M059J (cell line): ENCODE results near the gene DISC1. TPM values are rescaled to one million over a fixed set of nuclear protein-coding genes. Genes with fewer than 3 reads are reported as not detected.

Experiments
- DNase-seq: peaks from one replicate; pipeline ENCODE4 v3.0.0-alpha.2; 2012; ENCODE audit warnings: low read depth
- total RNA-seq: library from RNA; depleted of rRNA; stranded (reverse); fragments of >200 nt; shearing (Covaris generic); gene quantifications from 2 replicates; pipeline ENCODE4 v1.2.3, GENCODE V29; 2014

The DISC1 gene
- total RNA-seq, 1 experiment from 2014 or later: 5.8 TPM

DNA sequence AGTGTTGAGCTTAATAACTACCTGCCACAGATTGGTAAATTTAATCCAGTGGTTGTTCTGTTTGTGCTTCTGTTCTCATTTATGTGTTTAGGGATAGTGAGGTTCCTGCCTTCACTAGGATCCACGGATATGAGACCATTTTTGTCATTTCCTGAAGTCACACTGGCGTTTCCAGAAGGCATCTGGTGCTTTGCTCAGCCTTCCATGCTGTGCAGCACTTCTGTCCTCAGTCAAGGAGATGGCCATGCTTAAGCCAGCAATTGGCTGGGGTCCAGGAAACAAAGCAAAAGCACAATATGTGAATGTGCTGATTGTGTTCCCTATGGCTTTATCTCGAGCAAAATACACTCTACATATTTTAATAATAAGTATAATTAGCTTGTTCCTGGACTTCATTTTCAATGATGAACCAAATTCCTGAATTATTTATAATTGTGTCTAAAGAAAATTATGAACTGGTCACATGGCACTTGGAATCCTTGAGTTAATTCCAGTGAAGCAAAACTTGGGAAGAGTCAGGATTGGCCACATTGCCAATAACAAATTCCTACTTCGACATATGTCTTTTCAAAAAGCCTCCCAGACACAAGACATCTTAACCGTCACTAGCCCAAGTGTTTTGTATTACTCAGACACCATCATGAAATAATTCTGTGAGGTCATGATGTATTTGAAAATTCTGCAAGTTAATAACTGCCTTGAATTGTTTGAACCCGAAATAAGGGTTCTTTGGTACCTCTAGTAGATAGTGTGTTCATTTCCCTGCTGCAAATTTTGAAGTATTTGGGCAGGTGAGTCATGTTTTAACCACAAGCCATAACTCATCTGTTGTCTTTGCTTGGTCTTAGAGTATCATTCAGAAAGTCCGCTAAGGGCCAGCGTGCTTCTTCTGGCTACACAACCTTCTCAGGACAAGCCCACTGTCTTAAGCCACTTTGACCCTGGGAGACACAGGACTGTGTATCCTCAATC is 412.4 kb downstream of the DISC1 start:
- peak; percentile 85 for DNase-seq

DNA sequence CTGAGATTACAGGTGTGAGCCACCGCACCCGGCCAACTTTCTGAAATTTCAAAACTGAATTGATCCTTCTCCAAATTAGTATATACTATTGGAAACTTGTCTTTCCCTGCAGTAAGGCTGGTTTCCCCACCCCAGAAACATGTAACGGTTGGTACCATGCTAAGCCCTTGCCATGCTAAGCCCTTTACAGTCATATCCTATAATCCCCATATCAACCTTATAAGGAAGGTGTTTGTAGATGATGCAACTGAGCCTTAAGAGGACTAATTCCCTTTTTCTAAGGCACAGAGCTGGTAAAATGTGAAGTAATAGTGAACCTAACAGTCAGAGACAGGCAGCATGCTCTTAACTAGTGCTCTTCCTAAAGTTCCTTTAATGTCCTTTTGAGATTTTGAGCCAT is 413.7 kb downstream of the DISC1 start:
- DNase-seq: no peak

DNA sequence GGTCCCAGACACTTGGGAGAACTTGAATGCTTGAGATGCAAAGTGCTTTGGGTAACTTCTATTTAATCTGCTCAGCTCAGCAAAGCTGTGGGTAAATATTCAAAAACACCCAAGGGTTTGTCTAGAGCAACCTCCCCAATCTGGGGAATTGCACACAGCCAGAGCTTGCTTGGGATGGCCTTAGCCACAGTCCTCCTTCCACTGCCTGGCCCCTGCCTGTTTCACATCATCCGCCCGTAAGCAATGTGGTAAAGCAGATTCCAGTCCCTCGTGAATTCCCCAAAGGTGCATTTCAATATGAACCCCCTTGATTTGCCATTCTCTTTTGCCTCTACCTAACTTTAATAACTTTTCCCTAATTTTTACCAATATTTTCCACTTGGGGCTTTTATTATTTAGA is 418.1 kb downstream of the DISC1 start:
- no peak for DNase-seq

DNA sequence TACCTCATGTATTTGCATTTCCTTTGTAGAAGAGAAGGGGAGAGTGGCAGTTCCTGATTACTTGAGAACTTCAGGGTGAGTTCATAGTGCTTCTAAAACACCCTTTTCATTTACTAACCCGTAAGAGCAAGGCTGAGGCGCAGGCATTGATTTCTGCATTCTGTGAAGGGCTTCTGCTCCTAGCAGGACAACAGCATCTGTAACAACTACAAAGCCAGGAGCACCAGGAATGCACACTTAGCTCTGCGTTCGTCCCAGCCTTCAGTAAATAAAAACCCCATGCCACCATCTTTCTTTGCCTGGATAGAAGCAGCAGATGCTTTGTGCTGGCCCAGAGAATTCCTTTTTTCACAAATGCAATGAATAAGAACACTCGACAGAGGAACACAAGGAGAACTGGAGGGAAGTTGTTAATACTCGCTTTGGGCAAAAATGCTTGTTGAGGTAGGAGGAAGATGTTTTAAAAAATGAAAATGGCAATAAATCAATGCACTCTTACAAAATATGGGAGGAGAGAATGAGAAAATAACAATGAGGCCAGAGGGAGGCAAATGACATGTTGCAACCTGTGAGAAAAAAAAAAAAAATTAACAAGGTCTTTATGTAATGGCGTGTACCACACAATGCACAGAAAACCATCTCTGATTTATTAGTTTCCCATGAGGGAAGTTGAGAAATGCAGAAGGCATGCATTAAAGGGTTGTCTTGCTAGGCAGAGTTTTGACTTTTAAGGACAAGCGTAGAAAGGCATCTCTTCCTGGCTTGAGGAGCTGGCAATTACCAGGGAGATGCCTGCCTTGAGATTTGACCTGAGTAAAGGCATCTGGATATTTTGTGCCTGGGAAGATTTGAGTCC is 418.8 kb downstream of the DISC1 start:
- DNase-seq: no peak

DNA sequence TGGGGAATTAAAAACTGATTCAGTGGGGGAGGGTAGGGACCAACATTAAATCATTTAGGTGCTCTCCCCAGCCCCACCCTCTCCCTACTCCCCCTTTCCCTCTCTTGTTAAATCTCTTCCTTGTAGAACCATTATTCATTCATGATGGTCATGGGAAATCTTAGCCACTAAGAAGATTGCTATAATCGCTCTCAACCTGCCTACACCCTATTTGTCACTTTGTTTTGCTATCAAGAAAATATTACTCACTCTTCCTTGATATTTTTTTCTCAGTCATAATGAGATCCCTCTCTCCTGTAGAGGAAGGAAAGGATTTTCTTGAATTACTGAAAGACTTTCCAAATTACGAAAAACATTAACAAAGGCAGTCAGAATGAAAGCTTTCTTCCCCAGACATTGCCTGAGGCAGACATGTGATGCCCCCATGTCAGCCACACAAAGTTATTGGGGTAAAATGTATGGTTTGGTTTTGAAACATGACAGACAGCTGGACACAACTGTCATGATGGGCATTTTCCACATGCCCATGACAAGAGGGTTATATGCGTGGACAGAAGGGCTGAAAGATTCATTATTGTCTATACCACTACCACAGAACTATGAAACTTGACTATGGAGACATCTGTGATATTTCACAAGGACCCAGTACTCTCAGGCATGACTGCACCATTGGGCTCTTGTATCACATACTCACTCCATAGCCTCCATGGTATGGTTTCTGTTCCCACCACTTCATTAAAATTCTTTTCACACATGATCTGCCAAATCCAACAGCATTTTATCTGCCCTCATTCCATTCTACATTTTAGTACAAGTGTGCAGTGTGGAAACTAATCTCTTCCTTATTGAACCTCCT is 420.1 kb downstream of the DISC1 start:
- DNase-seq: no peak

DNA sequence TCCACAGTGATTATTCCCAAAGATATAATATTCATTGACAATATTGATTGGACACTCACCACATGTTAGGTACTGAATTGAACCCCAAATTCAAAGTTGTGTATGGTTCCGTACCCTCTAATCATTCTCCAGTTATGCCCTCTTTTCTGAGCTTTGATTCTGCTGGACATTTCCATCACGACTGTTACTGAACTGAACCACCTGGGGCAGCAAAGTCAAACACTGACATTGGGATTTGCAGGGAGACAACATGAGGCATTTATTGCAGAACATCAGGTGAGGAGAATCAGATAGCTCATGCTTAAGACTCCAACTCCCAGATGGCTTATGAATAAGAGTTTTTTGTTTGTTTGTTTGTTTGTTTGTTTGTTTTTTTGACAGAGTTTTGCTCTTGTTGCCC is 420.9 kb downstream of the DISC1 start:
- peak; percentile 16 for DNase-seq

DNA sequence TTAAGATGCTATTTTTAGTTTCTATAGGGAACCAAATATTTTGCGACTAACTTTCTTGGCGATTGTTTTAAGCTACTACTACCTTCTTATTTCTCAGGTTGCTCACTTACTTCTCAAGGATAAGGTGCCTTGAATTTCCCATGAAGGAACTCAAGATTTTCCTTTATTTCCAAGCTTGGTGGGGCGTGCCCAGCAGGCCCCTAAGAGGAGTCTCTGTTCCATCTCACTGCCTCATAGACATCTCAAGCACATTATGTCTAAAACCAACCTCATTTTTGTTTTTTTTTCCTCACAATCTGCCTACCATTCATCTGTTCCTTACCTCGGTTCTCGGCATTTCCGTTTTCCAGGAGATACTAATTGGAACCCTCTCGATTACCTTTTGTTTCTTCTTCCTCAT is 421.9 kb downstream of the DISC1 start:
- DNase-seq: no peak

DNA sequence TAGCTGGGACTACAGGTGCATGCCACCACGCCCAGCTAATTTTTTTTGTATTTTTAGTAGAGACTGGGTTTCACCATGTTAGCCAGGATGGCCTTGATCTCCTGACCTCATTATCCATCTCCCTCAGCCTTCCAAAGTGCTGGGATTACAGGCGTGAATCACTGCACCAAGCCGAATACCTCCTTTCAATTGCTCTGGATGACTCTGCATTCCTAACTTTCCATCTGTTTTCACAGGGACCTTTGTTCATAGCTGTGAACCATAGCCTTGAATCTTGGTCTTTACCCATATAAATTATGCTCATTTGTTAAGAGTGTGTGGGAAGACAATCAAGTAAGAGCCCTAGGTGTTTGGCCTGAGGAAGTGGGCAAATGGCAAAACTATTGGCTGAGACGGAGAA is 422.7 kb downstream of the DISC1 start:
- no peak for DNase-seq

DNA sequence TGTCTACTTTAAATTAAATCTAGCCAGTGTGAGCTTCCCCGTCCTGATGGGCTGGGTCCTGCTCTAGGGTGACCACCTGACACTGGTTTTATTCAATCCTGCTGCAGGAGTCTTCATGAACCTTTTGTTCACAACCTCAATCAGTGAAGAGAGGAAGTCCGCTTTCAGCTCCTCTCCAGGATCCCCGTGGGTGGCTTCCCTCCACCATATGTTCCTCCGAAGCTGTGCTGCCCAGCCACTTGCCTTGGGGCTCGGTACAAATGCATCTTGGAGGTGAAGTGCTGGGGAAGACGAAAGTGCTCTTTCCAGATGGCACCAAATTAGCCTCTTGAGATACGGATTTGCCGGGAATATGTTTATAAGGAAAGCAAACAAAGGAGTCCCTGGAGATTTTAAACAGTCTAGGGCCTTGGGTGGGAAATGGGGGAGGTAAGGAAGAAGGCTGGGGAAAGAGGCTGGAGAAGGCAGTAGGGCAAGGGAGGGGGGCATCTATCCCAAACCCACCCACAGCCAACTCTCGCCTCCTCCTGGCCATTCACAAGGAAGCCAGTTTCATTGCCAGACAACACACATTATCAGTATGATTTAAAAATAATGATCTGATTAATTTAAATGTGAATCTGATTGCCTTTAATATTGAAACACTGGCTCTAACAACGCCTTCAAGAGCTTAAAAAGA is 430.8 kb downstream of the DISC1 start:
- DNase-seq: no peak

DNA sequence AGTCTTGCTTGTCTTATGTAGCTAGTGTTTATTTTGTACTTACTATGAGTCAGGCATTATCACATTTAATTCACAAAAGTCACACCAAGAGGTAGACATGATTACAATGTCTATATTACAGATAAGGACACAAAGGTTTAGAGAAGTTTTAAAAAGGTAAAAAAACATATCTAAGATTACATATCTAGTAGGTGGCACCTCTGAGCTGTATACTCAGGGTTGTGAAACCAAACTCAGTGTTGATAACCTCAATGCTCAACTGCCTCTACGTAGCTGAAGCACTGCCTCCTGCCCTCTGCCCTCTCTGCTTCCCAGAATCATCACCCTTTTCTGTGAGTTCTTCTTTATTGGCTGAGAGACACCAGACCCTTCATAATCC is 431.3 kb downstream of the DISC1 start:
- no peak for DNase-seq

DNA sequence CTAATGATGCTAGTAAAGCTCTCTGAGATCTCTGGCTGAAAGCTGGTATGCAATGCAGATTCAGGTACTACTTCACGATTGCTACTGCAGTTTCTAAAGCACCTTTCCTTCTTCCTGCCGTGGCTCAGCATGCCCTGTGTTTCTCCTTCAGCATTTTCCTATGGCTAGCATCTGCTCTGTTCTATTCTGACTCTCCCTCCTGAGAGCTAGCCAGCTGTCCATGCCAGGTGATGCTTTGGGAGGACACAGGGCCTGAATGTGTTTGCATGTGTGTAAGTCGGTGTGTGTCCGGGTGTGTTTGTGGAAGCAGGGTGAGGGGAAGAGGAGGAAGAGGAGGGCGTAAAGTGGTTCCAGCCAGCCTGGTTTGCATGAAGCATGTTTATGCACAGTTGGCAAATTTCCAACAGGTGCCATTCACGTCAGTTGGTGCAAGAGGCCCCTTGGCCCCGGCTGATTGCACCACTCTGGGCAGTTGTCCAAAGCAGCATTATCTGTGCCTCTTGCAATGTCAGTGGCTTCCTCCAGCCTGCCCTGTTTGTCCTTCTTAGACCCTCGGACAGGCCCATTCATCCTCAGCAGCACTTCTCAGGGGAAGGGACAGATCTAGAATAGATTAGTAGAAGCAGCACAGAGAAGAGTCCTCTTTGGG is 433.3 kb downstream of the DISC1 start:
- DNase-seq: no peak

DNA sequence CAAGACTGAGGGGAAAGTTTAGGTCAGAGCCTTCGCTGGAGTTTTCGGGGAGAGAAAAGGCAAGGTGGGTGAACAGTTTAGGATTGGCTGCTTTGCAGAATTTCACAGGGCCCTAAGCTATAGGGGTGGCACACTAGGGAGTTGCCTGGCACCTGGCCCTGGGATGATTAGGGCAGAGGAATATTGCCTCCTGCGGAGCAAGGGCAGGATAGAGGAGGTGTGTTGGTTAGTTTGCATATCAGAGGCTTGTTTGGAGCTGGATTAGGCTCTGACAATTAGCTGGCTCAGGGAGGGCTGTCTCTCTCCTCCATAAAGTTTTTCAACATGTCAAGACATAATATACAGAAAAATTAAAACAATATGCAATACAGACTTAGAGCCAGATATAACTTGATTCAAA is 436.4 kb downstream of the DISC1 start:
- DNase-seq: no peak

DNA sequence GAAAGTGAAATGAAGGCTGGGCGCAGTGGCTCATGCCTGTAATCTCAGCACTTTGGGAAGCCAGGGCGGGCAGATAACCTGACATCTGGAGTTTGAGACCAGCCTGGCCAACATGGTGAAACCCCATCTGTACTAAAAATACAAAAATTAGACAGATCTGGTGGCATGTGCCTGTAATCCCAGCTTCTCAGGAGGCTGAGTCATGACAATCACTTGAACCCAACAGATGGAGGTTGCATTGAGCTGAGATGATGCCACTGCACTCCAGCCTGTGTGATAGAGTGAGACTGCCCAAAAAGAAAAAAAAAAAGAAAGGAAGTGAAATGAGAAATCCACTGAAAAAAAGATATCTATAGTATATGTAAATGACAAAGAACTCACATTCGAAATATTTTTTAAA is 439.9 kb downstream of the DISC1 start:
- DNase-seq: no peak

DNA sequence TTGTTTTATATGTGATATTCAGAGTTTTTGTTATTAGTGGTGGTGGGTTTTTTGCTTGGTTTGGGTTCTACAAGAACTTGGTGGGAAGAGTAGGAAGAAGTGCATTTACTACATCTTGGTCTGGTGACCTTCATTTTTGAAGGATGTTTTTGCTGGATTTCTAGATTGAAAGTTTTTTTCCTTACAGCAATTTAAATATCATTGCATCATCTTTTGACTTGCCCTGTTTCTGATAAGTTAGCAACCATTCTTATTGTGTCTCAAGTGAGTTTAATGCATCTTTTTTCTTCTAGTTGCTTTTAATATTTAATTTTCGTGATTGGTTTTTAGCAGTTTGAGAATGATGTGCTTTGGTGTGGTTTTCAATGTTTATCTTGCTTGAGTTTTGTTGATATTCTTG is 447.7 kb downstream of the DISC1 start:
- DNase-seq: no peak

DNA sequence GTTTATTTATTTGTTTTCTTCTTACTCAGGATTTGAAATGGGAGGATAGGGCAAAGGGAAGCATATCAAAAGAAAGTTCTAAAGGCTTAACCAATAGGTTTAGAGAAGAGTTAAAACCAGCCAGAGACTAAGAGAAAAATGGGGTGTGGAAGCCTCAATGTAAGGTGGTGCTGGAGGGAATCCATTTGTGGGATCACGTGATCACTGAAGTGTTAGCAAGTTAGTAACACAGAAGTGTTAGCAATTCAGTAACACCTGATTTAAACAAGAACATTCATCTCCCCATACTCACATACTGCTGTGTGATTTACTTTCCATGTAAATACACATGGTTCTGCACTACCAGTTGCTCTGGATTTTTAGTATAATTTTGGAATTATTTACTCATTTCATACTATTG is 451.2 kb downstream of the DISC1 start:
- no peak for DNase-seq

DNA sequence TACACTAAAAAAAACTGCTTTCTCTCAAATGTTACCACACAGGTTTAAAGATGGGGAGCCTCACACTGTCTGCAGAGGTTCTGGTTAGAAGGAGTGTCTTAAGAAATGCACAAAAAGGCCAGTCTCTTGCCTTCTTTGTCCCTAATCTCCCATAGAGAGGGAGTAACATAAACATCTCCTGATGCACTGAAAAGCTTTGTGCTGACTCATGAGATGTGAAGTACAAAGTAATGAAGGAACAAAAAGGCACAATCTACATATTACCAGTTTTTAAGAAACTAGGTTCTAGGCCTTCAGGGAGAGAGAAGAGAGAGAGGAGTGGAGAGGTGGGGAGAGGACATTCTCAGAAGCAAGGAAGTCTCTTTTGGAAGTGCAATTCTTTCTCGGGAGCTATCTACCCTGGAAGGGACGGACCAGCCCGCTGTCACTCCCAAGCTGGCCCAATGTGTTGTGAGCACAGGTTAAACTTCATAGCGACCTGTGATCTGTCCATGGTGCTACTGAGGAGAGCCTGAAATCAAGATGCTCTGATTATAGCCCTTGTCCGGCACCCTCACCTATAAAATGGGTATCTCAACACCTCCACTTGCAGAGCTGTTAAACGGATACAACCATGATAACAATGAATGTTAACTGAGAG is 458.1 kb downstream of the DISC1 start:
- peak; percentile 26 for DNase-seq

DNA sequence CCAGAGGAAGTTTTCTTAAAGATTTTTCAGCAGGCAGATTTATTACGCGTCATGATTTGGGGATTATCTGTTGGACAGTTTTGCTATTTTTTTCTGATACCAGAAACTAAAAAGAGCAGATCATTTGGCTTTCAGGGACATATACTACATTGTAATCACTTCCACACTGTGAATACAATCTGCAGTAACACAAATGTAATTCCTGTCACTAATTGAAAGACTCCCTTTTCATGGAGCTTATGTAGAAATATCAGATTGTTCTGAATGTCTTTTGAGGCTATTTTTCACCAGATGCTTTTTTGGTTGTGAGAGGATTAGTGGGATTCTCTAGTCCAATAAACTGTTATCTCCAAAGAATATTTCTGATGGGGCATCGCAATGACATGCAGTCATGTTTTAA is 464.2 kb downstream of the DISC1 start:
- DNase-seq: no peak
